ENCODE measurements around the gene RBMS1. TPM values are rescaled to one million over a fixed set of nuclear protein-coding genes. Genes with fewer than 3 reads are reported as not detected.
"Not testable (repeated sequence)": the region's sequence is repeated elsewhere in the genome, so short reads cannot be mapped to it uniquely, and the experiment has no call there.

Gene RBMS1
- polyA plus RNA-seq, 1 donor from 2014 or later: 8.4 TPM

DNA sequence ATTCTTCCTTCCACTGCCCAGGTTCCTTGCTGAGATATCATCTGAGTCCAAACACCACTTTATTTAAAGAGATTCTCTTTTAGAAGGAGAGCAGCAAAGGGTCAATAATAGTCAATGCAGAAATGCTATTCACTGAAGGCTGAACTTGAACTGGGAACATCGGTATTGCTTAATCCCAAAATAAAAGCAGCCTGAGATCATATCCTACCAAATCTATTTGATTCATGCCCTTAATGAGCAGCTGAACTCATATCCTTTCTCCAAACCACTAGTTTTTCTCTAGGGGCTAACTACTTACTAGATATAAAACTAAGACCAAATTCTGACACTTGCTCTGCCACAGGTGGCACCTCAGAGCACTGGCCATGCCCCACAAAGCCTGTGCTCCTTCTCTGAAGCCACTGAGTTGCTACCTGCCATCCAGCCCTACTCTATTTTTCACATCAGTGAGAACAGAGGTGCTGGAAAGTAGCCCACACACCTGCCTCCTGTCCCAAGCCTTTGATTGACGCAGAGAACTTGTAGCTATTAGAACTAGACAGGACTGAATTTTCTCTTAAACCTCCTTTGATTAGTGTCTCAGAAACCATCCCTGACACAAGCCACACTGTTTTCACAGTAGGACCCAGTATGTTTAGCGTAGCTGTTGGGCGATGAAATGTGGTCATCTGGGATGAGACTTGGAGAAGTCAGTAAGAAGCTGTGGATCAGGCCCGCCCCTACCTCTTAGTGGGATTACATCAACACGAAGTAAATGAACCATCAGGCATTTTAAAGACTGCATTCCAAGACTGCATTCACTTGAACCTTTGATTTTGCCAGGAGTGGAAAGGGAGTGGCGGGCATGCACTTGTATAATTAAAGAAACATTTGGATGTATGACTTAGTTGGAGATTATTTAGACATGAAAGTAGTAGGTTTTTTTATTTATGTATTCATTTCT, 124.3 kb downstream of the RBMS1 start:
- Histone ChIP-seq H3K9ac (ENCODE audit: low read length) (no peak overlapping the region), H3K4me3 (ENCODE audit: low read length) (no peak overlapping the region), H3K4me2 (ENCODE audit: low read length) (no peak overlapping the region), H3K27me3 (ENCODE audit: insufficient read depth, low read depth, low read length) (no peaks in the 10 kb centered on the region), H3K27ac (ENCODE audit: low read length) (no peak overlapping the region), H2AFZ (ENCODE audit: low read depth, low read length) (no peak overlapping the region), H3K79me2 (replicated peaks; ENCODE audit: insufficient read depth, low read length) (no peaks in the 10 kb centered on the region), H4K20me1 (ENCODE audit: insufficient read depth) (no peaks in the 10 kb centered on the region), H3K36me3 (ENCODE audit: insufficient read depth, low read length) (no peaks in the 10 kb centered on the region), H3K9me3 (ENCODE audit: low read length) (no peaks in the 10 kb centered on the region), H3K9me2 (ENCODE audit: insufficient read depth, low read length) (no peaks in the 10 kb centered on the region), H3F3A (ENCODE audit: insufficient read depth, low read length, poor library complexity, severe bottlenecking) (no peaks in the 10 kb centered on the region)
- no peak for TF ChIP-seq POLR2AphosphoS5 (IDR thresholded peaks at IDR 0.05)
- TF ChIP-seq SMC3 (conservative IDR thresholded peaks at IDR 0.05; ENCODE audit: poor library complexity): no peak
- no peak for TF ChIP-seq EZH2 (IDR thresholded peaks at IDR 0.05; ENCODE audit: borderline replicate concordance, insufficient read depth, low read length, poor library complexity, severe bottlenecking)
- no peak for TF ChIP-seq RAD21 (conservative IDR thresholded peaks at IDR 0.05)
- TF ChIP-seq TAF1 (IDR thresholded peaks at IDR 0.05; ENCODE audit: low read depth): no peak
- TF ChIP-seq EP300 (conservative IDR thresholded peaks at IDR 0.05; ENCODE audit: poor library complexity, severe bottlenecking): no peak

- no peak overlapping the region for H3K4me2 ChIP-seq (ENCODE audit: low read length)
Measured at GRCh38 chr2:160367887-160368286, 125.7 kb downstream of the RBMS1 start.

GRCh38 chr2:160367139-160367538, 126.5 kb downstream of the RBMS1 start:
- H2AFZ ChIP-seq (ENCODE audit: low read depth, low read length); H3K36me3 ChIP-seq (ENCODE audit: insufficient read depth, low read length); H3K9me2 ChIP-seq (ENCODE audit: insufficient read depth, low read length); H3K4me3 ChIP-seq (ENCODE audit: low read length); H4K20me1 ChIP-seq (ENCODE audit: insufficient read depth); H3K27me3 ChIP-seq (ENCODE audit: insufficient read depth, low read depth, low read length); H3K4me2 ChIP-seq (ENCODE audit: low read length); H3K9ac ChIP-seq (ENCODE audit: low read length); H3K79me2 ChIP-seq (replicated peaks; ENCODE audit: insufficient read depth, low read length); H3F3A ChIP-seq (ENCODE audit: insufficient read depth, low read length, poor library complexity, severe bottlenecking); H3K27ac ChIP-seq (ENCODE audit: low read length); H3K9me3 ChIP-seq (ENCODE audit: low read length): not testable (repeated sequence)

More at GRCh38 chr2:160367887-160368286, 125.7 kb downstream of the RBMS1 start:
- TF ChIP-seq POLR2AphosphoS5 (IDR thresholded peaks at IDR 0.05): no peak
- TF ChIP-seq REST (IDR thresholded peaks at IDR 0.05; ENCODE audit: borderline replicate concordance): no peak
- Histone ChIP-seq H4K20me1 (ENCODE audit: insufficient read depth) (no peaks in the 10 kb centered on the region), H3K4me3 (ENCODE audit: low read length) (no peak overlapping the region), H3K9me2 (ENCODE audit: insufficient read depth, low read length) (no peaks in the 10 kb centered on the region), H2AFZ (ENCODE audit: low read depth, low read length) (no peak overlapping the region), H3K79me2 (replicated peaks; ENCODE audit: insufficient read depth, low read length) (no peaks in the 10 kb centered on the region), H3K9ac (ENCODE audit: low read length) (no peak overlapping the region), H3K27ac (ENCODE audit: low read length) (no peak overlapping the region), H3K36me3 (ENCODE audit: insufficient read depth, low read length) (no peaks in the 10 kb centered on the region), H3K27me3 (ENCODE audit: insufficient read depth, low read depth, low read length) (no peaks in the 10 kb centered on the region), H3F3A (ENCODE audit: insufficient read depth, low read length, poor library complexity, severe bottlenecking) (no peaks in the 10 kb centered on the region), H3K9me3 (ENCODE audit: low read length) (no peaks in the 10 kb centered on the region)

Data from neural cell (in vitro differentiated cells).